GM23338 (cell line): Measurements from ENCODE around the gene NOLC1. TPM values are rescaled to one million over a fixed set of nuclear protein-coding genes. Genes with fewer than 3 reads are reported as not detected.

Experiments used
- ATAC-seq: fragments of 200-7000 bp; cut with Tn5 transposase; 3 replicates; pipeline ENCODE4 v1.9.1; 2020
- DNase-seq: peaks from one replicate; pipeline ENCODE4 v3.0.0-alpha.2; 2015; ENCODE audit warnings: low spot score
- H2AFZ ChIP-seq: fragments of 200-600 bp; sonication (generic); 2 replicates; pipeline ENCODE4 v1.8.0; 2016; ENCODE audit warnings: antibody characterized with exemption, mild to moderate bottlenecking, moderate library complexity
- H3F3A ChIP-seq: fragments of 200-600 bp; sonication (generic); replicated peaks from 2 replicates; pipeline ENCODE4 v1.8.0; 2017; ENCODE audit warnings: antibody characterized with exemption, mixed run types, low read depth
- H3K27ac ChIP-seq: fragments of 200-600 bp; sonication (generic); 2 replicates; pipeline ENCODE4 v1.6.1; 2016; ENCODE audit warnings: low read depth
- H3K27me3 ChIP-seq: fragments of 200-600 bp; sonication (generic); 2 replicates; pipeline ENCODE4 v1.8.0; 2016; ENCODE audit warnings: mild to moderate bottlenecking, mixed run types, moderate library complexity; ENCODE audit not compliant: insufficient read depth
- H3K36me3 ChIP-seq: fragments of 200-600 bp; sonication (generic); 2 replicates; pipeline ENCODE4 v1.8.0; 2016; ENCODE audit warnings: mild to moderate bottlenecking; ENCODE audit not compliant: insufficient read depth
- H3K4me1 ChIP-seq: fragments of 200-600 bp; sonication (generic); 2 replicates; pipeline ENCODE4 v1.8.0; 2016; ENCODE audit warnings: mild to moderate bottlenecking, moderate library complexity; ENCODE audit not compliant: insufficient read depth
- H3K4me2 ChIP-seq: fragments of 200-600 bp; sonication (generic); 2 replicates; pipeline ENCODE4 v1.7.1; 2017; ENCODE audit warnings: mixed run types
- H3K4me3 ChIP-seq: fragments of 200-600 bp; sonication (generic); 2 replicates; pipeline ENCODE4 v1.6.1; 2016; ENCODE audit warnings: mixed run types
- H3K79me2 ChIP-seq: fragments of 200-600 bp; sonication (generic); replicated peaks from 2 replicates; pipeline ENCODE4 v1.8.0; 2017; ENCODE audit warnings: mild to moderate bottlenecking; ENCODE audit not compliant: insufficient read depth
- H3K9me2 ChIP-seq: fragments of 200-600 bp; sonication (generic); 2 replicates; pipeline ENCODE4 v1.8.0; 2017; ENCODE audit not compliant: insufficient read depth
- H4K20me1 ChIP-seq: fragments of 200-600 bp; sonication (generic); replicated peaks from 2 replicates; pipeline ENCODE4 v1.8.0; 2017; ENCODE audit warnings: mild to moderate bottlenecking; ENCODE audit not compliant: insufficient read depth
- H3K27ac Mint-ChIP-seq: 2 replicates; pipeline ENCODE4 v1.8.0; 2020; ENCODE audit warnings: inconsistent platforms, mild to moderate bottlenecking, moderate library complexity, mixed read lengths
- H3K27me3 Mint-ChIP-seq: 3 replicates; pipeline ENCODE4 v1.8.0; 2022; ENCODE audit warnings: low read depth, mild to moderate bottlenecking, moderate library complexity, mixed read lengths, inconsistent platforms; ENCODE audit not compliant: insufficient read depth, poor library complexity
- H3K36me3 Mint-ChIP-seq: 3 replicates; pipeline ENCODE4 v1.8.0; 2021; ENCODE audit warnings: low read depth, mild to moderate bottlenecking, inconsistent platforms, moderate library complexity, mixed read lengths
- H3K4me1 Mint-ChIP-seq: 3 replicates; pipeline ENCODE4 v1.8.0; 2020; ENCODE audit warnings: mild to moderate bottlenecking, inconsistent platforms, mixed read lengths
- H3K4me3 Mint-ChIP-seq: 3 replicates; pipeline ENCODE4 v1.8.0; 2021; ENCODE audit warnings: moderate library complexity, mild to moderate bottlenecking, inconsistent platforms, mixed read lengths
- H3K9me3 Mint-ChIP-seq: 3 replicates; pipeline ENCODE4 v1.8.0; 2020; ENCODE audit warnings: moderate library complexity, mild to moderate bottlenecking, inconsistent platforms, mixed read lengths
- CREB1 ChIP-seq: fragments of 250-450 bp; sonication (Bioruptor Pico); IDR thresholded peaks from 2 replicates; pipeline ENCODE4 v1.5.0; 2020; ENCODE audit warnings: low read depth, mild to moderate bottlenecking, moderate library complexity
- CTCF ChIP-seq, 2 experiments: fragments of 200-600 bp in 1 of 2; sonication (generic) in 1 of 2; conservative IDR thresholded peaks; 2 replicates each; pipeline versions ENCODE4 v1.5.1 to v1.6.1; 2016 to 2017; ENCODE audit warnings: antibody characterized with exemption in 2 of 2, low read depth in 2 of 2, mild to moderate bottlenecking in 2 of 2, moderate library complexity in 1 of 2
- ETS1 ChIP-seq: IDR thresholded peaks from 2 replicates; pipeline ENCODE4 v1.6.1; 2016; ENCODE audit warnings: antibody characterized with exemption
- EZH2 ChIP-seq: fragments of 200-600 bp; sonication (generic); IDR thresholded peaks from one replicate; pipeline ENCODE4 v1.8.0; 2017; ENCODE audit warnings: antibody characterized with exemption, mild to moderate bottlenecking, low read depth; ENCODE audit not compliant: unreplicated experiment
- EZH2phosphoT487 ChIP-seq: fragments of 200-600 bp; sonication (generic); IDR thresholded peaks from one replicate; pipeline ENCODE4 v1.8.1; 2018; ENCODE audit warnings: antibody characterized with exemption; ENCODE audit not compliant: unreplicated experiment
- JUNB ChIP-seq: IDR thresholded peaks from one replicate; pipeline ENCODE4 v1.6.1; 2016; ENCODE audit warnings: antibody characterized with exemption; ENCODE audit not compliant: unreplicated experiment
- NANOG ChIP-seq: IDR thresholded peaks from 2 replicates; pipeline ENCODE4 v1.6.1; 2016; ENCODE audit warnings: antibody characterized with exemption, borderline replicate concordance
- POLR2AphosphoS5 ChIP-seq: IDR thresholded peaks from 2 replicates; pipeline ENCODE4 v1.6.1; 2016; ENCODE audit warnings: antibody characterized with exemption, low read depth
- REST ChIP-seq: IDR thresholded peaks from one replicate; pipeline ENCODE4 v1.6.1; 2018; ENCODE audit warnings: antibody characterized with exemption; ENCODE audit not compliant: unreplicated experiment
- STAT1 ChIP-seq: IDR thresholded peaks from one replicate; pipeline ENCODE4 v1.6.1; 2016; ENCODE audit warnings: antibody characterized with exemption; ENCODE audit not compliant: unreplicated experiment
- ZNF331 ChIP-seq: fragments of 250-450 bp; sonication (Bioruptor Pico); IDR thresholded peaks from 2 replicates; pipeline ENCODE4 v1.5.0; 2020; ENCODE audit warnings: low read depth, mild to moderate bottlenecking, moderate library complexity
- polyA plus RNA-seq: library from polyadenylated mRNA; unstranded; fragments of >200 nt; fragmentation: Nextera tagmentation; extraction: Ambion mirVana; gene quantifications from 2 replicates; pipeline ENCODE4 v1.2.1, GENCODE V29; 2016
- total RNA-seq: library from RNA; depleted of rRNA; stranded (reverse); fragments of >200 nt; shearing (Covaris generic); gene quantifications from 2 replicates; pipeline ENCODE4 v1.2.3, GENCODE V29; 2014

NOLC1 gene
- total and polyA plus RNA-seq, 2 experiments from 2014 or later: 126 to 178 TPM

GRCh38 chr10:102185272-102185671 is 33.1 kb downstream of the NOLC1 start:
- Histone ChIP-seq H2AFZ (no peak overlapping the region), H3K36me3 (no peaks in the 10 kb centered on the region; the same call in 1 of the 2 replicates), H3K4me1 (no peaks in the 10 kb centered on the region), H3K9me2 (no peaks in the 10 kb centered on the region), H3K4me3 (no peak overlapping the region), H3F3A (no peaks in the 10 kb centered on the region), H3K27ac (no peak overlapping the region), H4K20me1 (no peaks in the 10 kb centered on the region), H3K27me3 (no peaks in the 10 kb centered on the region), H3K79me2 (no peaks in the 10 kb centered on the region), H3K4me2 (no peak overlapping the region)
- Mint-ChIP-seq H3K4me3 (no peak overlapping the region), H3K36me3 (peaks cover 7% of the 10 kb centered on the region; the same call in 2 of the 3 replicates), H3K4me1 (no peaks in the 10 kb centered on the region), H3K27me3 (peaks cover 4% of the 10 kb centered on the region), H3K9me3 (peaks cover 59% of the 10 kb centered on the region), H3K27ac (no peak overlapping the region)
- ATAC-seq (no peak), DNase-seq (no peak)
- TF ChIP-seq EZH2 (no peak), REST (no peak), CTCF (conservative IDR thresholded peaks at IDR 0.05; ENCODE audit: low read depth in 2 of 2) (no peak), ETS1 (no peak), STAT1 (no peak), CREB1 (no peak), NANOG (no peak), JUNB (no peak)

- Histone ChIP-seq H3F3A (no peaks in the 10 kb centered on the region), H3K4me3 (no peak overlapping the region), H3K27ac (no peak overlapping the region), H2AFZ (no peak overlapping the region), H3K36me3 (no peaks in the 10 kb centered on the region; the same call in 1 of the 2 replicates), H4K20me1 (no peaks in the 10 kb centered on the region), H3K4me2 (no peak overlapping the region), H3K4me1 (no peaks in the 10 kb centered on the region), H3K79me2 (no peaks in the 10 kb centered on the region), H3K9me2 (no peaks in the 10 kb centered on the region), H3K27me3 (no peaks in the 10 kb centered on the region)
- no peaks in the 10 kb centered on the region for H3K4me1 Mint-ChIP-seq
- ATAC-seq: no peak
- no peak overlapping the region for H3K4me3 Mint-ChIP-seq
- H3K9me3 Mint-ChIP-seq: peaks cover 64% of the 10 kb centered on the region
- H3K27ac Mint-ChIP-seq: no peak overlapping the region
- no peak for DNase-seq
- peaks cover 4% of the 10 kb centered on the region for H3K27me3 Mint-ChIP-seq
- H3K36me3 Mint-ChIP-seq: peaks cover 7% of the 10 kb centered on the region; the same call in 2 of the 3 replicates
- TF ChIP-seq EZH2phosphoT487 (no peak), POLR2AphosphoS5 (no peak), CTCF (conservative IDR thresholded peaks at IDR 0.05; ENCODE audit: low read depth in 2 of 2) (no peak), JUNB (no peak), ZNF331 (CRISPR knock-in tag) (no peak), REST (no peak), EZH2 (no peak)
These were observed 33.8 kb downstream of the NOLC1 start for GRCh38 chr10:102185811-102186527.
